Stimulated activated CD8-positive, alpha-beta memory T cell treated with anti-CD3 and anti-CD28 coated beads, Interleukin-7, amount 100 ng/mL, for 24 hours (primary cell): ENCODE data around the gene ELF4.

Experiments
- DNase-seq: peaks from one replicate; pipeline ENCODE4 v3.0.0-alpha.2; 2020; ENCODE audit warnings: low read depth

ELF4 gene

GRCh38 chrX:130083656-130084382, 26.5 kb downstream of the ELF4 start:
- no peak for DNase-seq

- no peak for DNase-seq
These were observed 27.2 kb downstream of the ELF4 start for GRCh38 chrX:130083107-130083490.

- DNase-seq: peak; percentile 45
These were observed 27.8 kb downstream of the ELF4 start for GRCh38 chrX:130082244-130083106.

- DNase-seq: no peak
These were observed 28.8 kb downstream of the ELF4 start for GRCh38 chrX:130081421-130082045.

GRCh38 chrX:130080791-130081367, 29.4 kb downstream of the ELF4 start:
- DNase-seq: no peak

- no peak for DNase-seq
These were observed 30.4 kb downstream of the ELF4 start for GRCh38 chrX:130079824-130080406.

GRCh38 chrX:130075777-130076176, 34.5 kb downstream of the ELF4 start:
- no peak for DNase-seq

- no peak for DNase-seq
These were observed 38.0 kb downstream of the ELF4 start for GRCh38 chrX:130072345-130072740.

GRCh38 chrX:130071611-130072344, 38.5 kb downstream of the ELF4 start:
- DNase-seq: no peak

GRCh38 chrX:130066975-130067615, 43.2 kb downstream of the ELF4 start:
- DNase-seq: no peak

GRCh38 chrX:130060122-130061069, 49.9 kb downstream of the ELF4 start:
- peak; percentile 68 for DNase-seq

- DNase-seq: no peak
These were observed 51.6 kb downstream of the ELF4 start for GRCh38 chrX:130058652-130059051.

- no peak for DNase-seq
These were observed 53.1 kb downstream of the ELF4 start for GRCh38 chrX:130057209-130057608.

- no peak for DNase-seq
These were observed 54.4 kb downstream of the ELF4 start for GRCh38 chrX:130055899-130056298.

- no peak for DNase-seq
These were observed 55.2 kb downstream of the ELF4 start for GRCh38 chrX:130055103-130055502.

GRCh38 chrX:130053236-130053635, 57.1 kb downstream of the ELF4 start:
- DNase-seq: no peak

- no peak for DNase-seq
These were observed 59.0 kb downstream of the ELF4 start for GRCh38 chrX:130051176-130051845.

GRCh38 chrX:130049821-130050220, 60.5 kb downstream of the ELF4 start:
- no peak for DNase-seq

GRCh38 chrX:130048686-130049222, 61.5 kb downstream of the ELF4 start:
- no peak for DNase-seq
